T-cell (primary cell): Measurements from ENCODE around the gene RFNG. TPM values are rescaled to one million over a fixed set of nuclear protein-coding genes. Genes with fewer than 3 reads are reported as not detected.

ENCODE experiments used
- ATAC-seq, 4 experiments: fragments of 200-7000 bp in 3 of 4; fragments of 150-1000 bp in 1 of 4; cut with Tn5 transposase; replicated peaks in 1 of 4; 1 replicate in 3 of 4; 2 replicates in 1 of 4; pipeline ENCODE4 v1.10.0; 2021; ENCODE audit warnings: moderate library complexity in 3 of 4, mild to moderate bottlenecking in 2 of 4, moderate number of reproducible peaks in 1 of 4
- CTCF ChIA-PET, 2 donors: fragments of 300-600 bp; sonication (Branson Sonifier 250); formaldehyde crosslinking; loops; one replicate each; lab custom pipeline; 2022; ENCODE audit warnings: antibody characterized with exemption in 2 of 2; lab: Charles Lee
- POLR2A ChIA-PET, 2 donors: fragments of 300-600 bp; sonication (Branson Sonifier 250); formaldehyde crosslinking; loops; one replicate each; lab custom pipeline; 2022; ENCODE audit warnings: antibody characterized with exemption in 2 of 2; lab: Charles Lee
- DNase-seq, 35 experiments: peaks; one replicate each; pipeline versions ENCODE4 v3.0.0 to v3.0.0-alpha.2; 2013 to 2023
- H3K27ac ChIP-seq: one replicate; pipeline ENCODE4 v1.5.1; 2013; ENCODE audit warnings: low read length
- H3K27me3 ChIP-seq, 2 experiments: replicated peaks in 1 of 2; 1 replicate in 1 of 2; 2 replicates in 1 of 2; pipeline versions ENCODE4 v1.6.1 to v1.7.0; 2013; ENCODE audit warnings: low read length in 1 of 2, mixed read lengths in 1 of 2; ENCODE audit not compliant: control insufficient read depth in 2 of 2, insufficient read depth in 2 of 2; ENCODE audit errors: extremely low read depth in 1 of 2
- H3K36me3 ChIP-seq, 2 donors: 1 replicate in 1 of 2; 2 replicates in 1 of 2; pipeline versions ENCODE4 v1.6.1 to v1.7.0; 2013; ENCODE audit warnings: low read length in 1 of 2; ENCODE audit not compliant: control insufficient read depth in 2 of 2, insufficient read depth in 1 of 2; ENCODE audit errors: extremely low read depth in 1 of 2
- H3K4me1 ChIP-seq, 2 experiments: 1 replicate in 1 of 2; 2 replicates in 1 of 2; pipeline versions ENCODE4 v1.6.1 to v1.7.0; 2013; ENCODE audit warnings: low read length in 2 of 2, mixed read lengths in 1 of 2; ENCODE audit not compliant: insufficient read depth in 2 of 2, control insufficient read depth in 1 of 2; ENCODE audit errors: extremely low read depth in 1 of 2
- H3K4me3 ChIP-seq, 2 donors: 1 replicate in 1 of 2; 2 replicates in 1 of 2; pipeline versions ENCODE4 v1.5.1 to v1.7.0; 2013; ENCODE audit warnings: mild to moderate bottlenecking in 2 of 2, low read length in 1 of 2, moderate library complexity in 1 of 2; ENCODE audit not compliant: control insufficient read depth in 1 of 2; ENCODE audit errors: extremely low read depth in 1 of 2
- H3K9me3 ChIP-seq: 2 replicates; pipeline ENCODE4 v1.7.0; 2013
- H3K27ac Mint-ChIP-seq, 2 donors: one replicate each; pipeline ENCODE4 v1.8.0; 2020 to 2021; ENCODE audit warnings: mild to moderate bottlenecking in 2 of 2, mixed read lengths in 2 of 2
- H3K27me3 Mint-ChIP-seq, 2 donors: one replicate each; pipeline ENCODE4 v1.8.0; 2021 to 2022; ENCODE audit warnings: mixed read lengths in 2 of 2
- H3K36me3 Mint-ChIP-seq: one replicate; pipeline ENCODE4 v1.8.0; 2021; ENCODE audit warnings: mixed read lengths
- H3K4me1 Mint-ChIP-seq, 3 donors: one replicate each; pipeline ENCODE4 v1.8.0; 2020 to 2022; ENCODE audit warnings: mixed read lengths in 3 of 3, mild to moderate bottlenecking in 1 of 3
- H3K4me3 Mint-ChIP-seq, 3 donors: one replicate each; pipeline ENCODE4 v1.8.0; 2020 to 2022; ENCODE audit warnings: mild to moderate bottlenecking in 3 of 3, mixed read lengths in 3 of 3, moderate library complexity in 3 of 3
- H3K9me3 Mint-ChIP-seq, 3 donors: one replicate each; pipeline ENCODE4 v1.8.0; 2020 to 2022; ENCODE audit warnings: mixed read lengths in 3 of 3
- WGBS: methylation state at CpG from one replicate; pipeline ENCODE4 v1.1.5; 2013; ENCODE audit warnings: missing lambda C conversion rate; ENCODE audit not compliant: insufficient coverage; 5-methylcytosine and 5-hydroxymethylcytosine counted together
- total RNA-seq, 35 experiments: library from RNA in 6 of 35; stranded (reverse) in 6 of 35; fragments of 120-200 nt in 1 of 35; gene quantifications; one replicate each; pipeline versions ENCODE4 v1.2.1 to v1.2.4 and lab custom pipeline; 2013 to 2026

RFNG gene
- 10 to 100 TPM; 31.5 to 38.6 (median 35.2) TPM for total RNA-seq
- 21.1 TPM for total RNA-seq (2013)
- total RNA-seq (lab: John Stamatoyannopoulos, UW), result 7.1 to 46.3 (median 27.8) reads per million in 29 experiments

DNA sequence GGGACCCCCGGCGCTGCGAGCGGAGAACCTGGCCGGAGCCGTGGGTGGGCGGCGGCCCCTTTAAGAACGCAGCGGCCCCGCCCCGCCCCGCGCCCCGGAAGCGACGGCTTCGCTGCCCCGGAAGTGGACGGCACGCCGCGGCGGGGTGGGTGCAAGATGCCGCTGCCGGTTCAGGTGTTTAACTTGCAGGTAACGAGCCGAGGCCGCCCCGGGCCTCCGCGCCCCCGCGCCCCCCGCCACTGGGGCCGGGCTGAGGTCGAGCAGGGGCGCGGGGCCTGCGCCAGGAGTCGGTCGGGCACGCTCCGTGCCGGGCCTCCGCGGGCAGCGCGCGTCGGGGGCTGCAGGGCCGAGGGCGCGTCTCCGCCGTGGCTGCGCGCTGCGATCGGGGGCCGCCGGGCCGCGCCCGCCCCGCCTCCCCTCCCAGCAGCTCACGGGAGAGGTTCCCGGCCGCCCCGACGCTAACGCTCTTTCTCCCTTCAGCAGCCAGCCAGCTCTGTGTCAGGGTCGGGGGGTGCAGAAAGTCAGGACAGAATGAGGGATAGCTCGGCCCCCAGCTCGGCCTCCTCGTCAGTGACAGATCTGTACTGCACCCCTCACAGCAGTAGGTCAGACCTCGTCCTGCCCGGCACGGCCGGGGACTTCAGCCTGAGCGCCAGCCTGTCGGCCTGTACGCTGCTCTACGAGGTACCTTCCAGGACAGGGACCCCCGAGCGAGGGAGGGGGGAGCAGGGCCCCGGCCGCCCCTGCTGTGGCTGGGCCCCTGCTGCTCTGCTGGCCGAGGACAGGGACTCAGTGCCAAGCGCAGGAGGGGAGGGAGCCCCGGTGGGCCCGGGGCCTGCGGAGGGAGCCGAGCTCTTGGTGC lies at the start of gene RFNG, which contains the start of gene GPS1:
Gene RFNG, minus strand, starts transcription at position 36 of the 862 bp plus-strand sequence. CDS start 45 bp downstream, outside the sequence.
Gene GPS1, plus strand, starts transcription at position 123 of the 862 bp plus-strand sequence. Its CDS starts 34 bp downstream, at position 157.
- DNase-seq (peak; percentile 59 to 87 (median 78)), ATAC-seq (peak; percentile 91 to 95 (median 92))
- ChIA-PET POLR2A (interaction anchor here in 1 of 2 donors (0.5 kb wide), 1 partner anchor 55 kb away, joined by 4 read pairs; no protein-coding TSS in a partner anchor), CTCF (no interaction called here)
- Mint-ChIP-seq H3K27ac (peak within 1 kb of the TSS; percentile 85 to 88), H3K36me3 (peaks cover 7% of the 10 kb centered on the region), H3K27me3 (no peaks in the 10 kb centered on the region), H3K9me3 (no peaks in the 10 kb centered on the region), H3K4me1 (peaks cover 5 to 26% (median 18%) of the 10 kb centered on the region in 3 donors), H3K4me3 (peak within 1 kb of the TSS; percentile 82 to 87 (median 86))
- Histone ChIP-seq H3K4me3 (peak within 1 kb of the TSS; percentile 75 to 81), H3K4me1 (peaks cover 9 to 45% of the 10 kb centered on the region in 2 experiments), H3K36me3 (peaks cover 6 to 38% of the 10 kb centered on the region in 2 donors), H3K9me3 (no peaks in the 10 kb centered on the region), H3K27me3 (no peaks in the 10 kb centered on the region), H3K27ac (no peak within 1 kb of the TSS)
- under 1% methylated on average over 86 of the region's 94 CpGs for WGBS

DNA sequence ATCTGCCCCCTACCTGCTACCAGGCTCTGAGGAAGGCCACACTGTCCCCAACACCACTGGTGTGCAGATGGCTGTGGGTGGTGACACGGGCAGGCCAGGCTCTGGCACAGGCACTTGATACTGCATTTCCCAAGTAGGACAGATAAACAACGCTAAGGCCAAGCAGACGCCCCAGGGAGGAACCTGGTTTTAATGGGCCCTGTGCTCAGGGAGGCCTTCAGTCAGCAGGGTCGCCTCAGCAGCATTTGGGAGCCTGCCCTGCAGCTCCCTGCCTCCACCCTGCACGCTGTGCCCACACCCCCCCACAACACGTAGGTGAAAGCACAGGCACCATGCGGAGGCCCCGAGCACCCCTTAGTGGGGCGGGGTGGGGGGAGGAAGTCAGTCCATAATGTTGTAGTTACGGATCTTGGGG lies 49.7 kb upstream of the RFNG start:
- no peaks in the 10 kb centered on the region for H3K36me3 Mint-ChIP-seq
- DNase-seq (no peak), ATAC-seq (no peak)
- H3K9me3 Mint-ChIP-seq, result no peaks in the 10 kb centered on the region
- Histone ChIP-seq H3K27me3 (no peaks in the 10 kb centered on the region), H3K4me1 (peaks cover 18 to 37% of the 10 kb centered on the region in 2 experiments), H3K27ac (no peak overlapping the region), H3K36me3 (peaks cover 0 to 11% of the 10 kb centered on the region in 2 donors), H3K4me3 (no peak overlapping the region), H3K9me3 (no peaks in the 10 kb centered on the region)
- no peak overlapping the region for H3K27ac Mint-ChIP-seq
- POLR2A ChIA-PET, result no interaction called here
- peaks cover 18 to 23% (median 20%) of the 10 kb centered on the region in 3 donors for H3K4me1 Mint-ChIP-seq
- CTCF ChIA-PET, result interaction anchor here in 1 of 2 donors (0.5 to 0.6 kb wide), 2 partner anchors 23 to 394 kb away, joined by 4 read pairs; no protein-coding TSS in a partner anchor
- 93% methylated on average over 2 of the region's 10 CpGs for WGBS
- H3K27me3 Mint-ChIP-seq, result no peaks in the 10 kb centered on the region
- H3K4me3 Mint-ChIP-seq, result no peak overlapping the region

DNA sequence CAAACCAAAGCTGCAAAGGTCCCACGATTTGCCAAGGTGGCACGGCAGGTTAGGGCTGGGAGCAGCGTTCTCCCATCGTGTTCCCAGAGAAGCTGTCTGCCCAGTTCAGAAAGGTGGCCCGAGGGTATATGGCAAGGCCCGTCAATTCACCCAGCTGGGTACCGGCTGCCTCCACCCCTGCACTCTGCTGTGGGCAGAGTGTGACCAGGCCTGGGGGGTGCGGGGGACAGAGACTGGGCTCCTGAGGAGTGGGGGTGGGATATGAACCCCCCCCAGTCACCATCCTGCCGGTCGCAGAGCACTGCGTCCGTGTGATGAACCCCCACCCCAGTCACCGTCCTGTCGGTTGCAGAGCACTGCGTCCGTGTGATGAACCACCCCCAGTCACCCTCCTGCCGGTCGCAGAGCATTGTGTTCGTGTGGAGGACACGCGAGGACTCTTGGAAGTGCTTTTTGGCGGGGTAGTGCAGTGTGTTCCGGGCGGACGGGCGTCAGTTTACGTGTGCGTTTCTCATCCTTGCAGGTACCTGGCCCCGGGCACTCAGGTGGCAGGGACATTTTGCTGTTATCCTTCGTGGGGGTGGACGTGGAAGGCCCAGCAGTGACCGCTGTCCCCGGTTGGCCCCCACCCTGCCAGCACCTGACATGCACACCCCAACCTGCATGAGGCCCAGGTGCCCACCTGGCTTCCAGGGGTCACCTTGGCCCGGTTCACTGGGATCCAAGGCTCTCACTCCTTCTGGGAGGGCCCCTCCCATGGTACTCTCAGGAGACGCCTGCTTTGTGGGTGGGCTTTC lies 49.1 kb upstream of the RFNG start:
- POLR2A ChIA-PET, result interaction anchor here in 1 of 2 donors (0.8 kb wide), 1 partner anchor 21 kb away, joined by 3 read pairs; no protein-coding TSS in a partner anchor

DNA sequence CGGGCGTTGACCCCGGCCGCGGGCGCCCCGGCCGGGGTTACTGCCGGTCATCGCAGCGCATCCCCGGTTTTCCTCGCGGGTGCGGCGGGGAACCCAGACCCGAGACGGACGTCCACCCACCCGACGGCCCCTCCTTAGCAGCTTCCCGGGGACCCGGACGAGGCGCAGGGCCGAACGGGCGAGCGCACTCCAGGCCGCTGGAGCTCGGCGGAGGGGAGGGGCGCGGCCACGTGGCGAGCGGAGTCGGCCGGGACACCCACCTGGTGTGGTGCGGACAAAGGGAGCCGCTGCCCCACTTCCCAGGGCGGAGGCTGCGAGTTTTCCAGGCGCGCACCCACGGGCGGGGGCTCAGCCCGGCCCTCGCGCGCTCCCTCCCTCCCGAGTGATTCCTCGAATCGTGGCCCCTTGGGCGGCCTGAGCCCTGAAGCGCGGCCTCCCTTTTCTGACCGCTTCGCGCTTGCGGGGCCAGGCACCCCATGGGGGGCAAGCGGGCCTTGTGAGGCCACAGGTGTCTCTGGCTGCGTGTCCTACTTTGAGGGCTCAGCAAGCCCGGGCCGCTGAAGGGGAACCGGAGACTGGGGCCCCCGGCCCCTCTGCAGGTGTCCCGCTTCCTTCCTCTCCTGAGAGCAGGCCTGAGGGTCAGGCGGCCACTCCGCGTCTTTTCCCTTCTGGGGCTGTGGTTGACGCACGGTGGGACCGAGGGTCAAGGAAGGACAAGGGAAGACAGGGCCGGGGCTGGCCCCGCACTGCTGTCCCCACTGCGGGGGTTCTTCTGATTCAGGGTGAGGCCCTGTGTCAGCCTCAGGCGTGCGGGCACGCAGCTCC lies 47.5 kb upstream of the RFNG start:
- POLR2A ChIA-PET, result no interaction called here
- Mint-ChIP-seq H3K36me3 (no peaks in the 10 kb centered on the region), H3K4me1 (peaks cover 6 to 13% (median 10%) of the 10 kb centered on the region in 3 donors), H3K27ac (peak overlapping the region; percentile 36 to 79), H3K4me3 (peak overlapping the region; percentile 69 to 79 (median 71)), H3K9me3 (no peaks in the 10 kb centered on the region), H3K27me3 (no peaks in the 10 kb centered on the region)
- ATAC-seq (peak in 2 of 4 experiments; percentile 2 to 3), DNase-seq (peak in 2 of 35 experiments; percentile 36 to 38)
- Histone ChIP-seq H3K9me3 (no peaks in the 10 kb centered on the region), H3K4me1 (peaks cover 10 to 28% of the 10 kb centered on the region in 2 experiments), H3K27ac (peak overlapping the region; percentile 81), H3K36me3 (peaks cover 15 to 17% of the 10 kb centered on the region in 2 donors), H3K4me3 (peak overlapping the region; percentile 47 to 51), H3K27me3 (no peaks in the 10 kb centered on the region)
- 9% methylated on average over 75 of the region's 80 CpGs for WGBS
- CTCF ChIA-PET, result interaction anchor here in 1 of 2 donors (0.7 to 1.3 kb wide), 2 partner anchors 27 to 62 kb away, joined by 3 to 4 read pairs; partner anchors contain the start of gene DCXR

More for the DNA sequence above, 49.1 kb upstream of the RFNG start:
- H3K27ac Mint-ChIP-seq, result no peak overlapping the region
- Histone ChIP-seq H3K27me3 (no peaks in the 10 kb centered on the region), H3K4me3 (no peak overlapping the region), H3K4me1 (peaks cover 13 to 36% of the 10 kb centered on the region in 2 experiments), H3K27ac (no peak overlapping the region), H3K9me3 (no peaks in the 10 kb centered on the region), H3K36me3 (peaks cover 4 to 16% of the 10 kb centered on the region in 2 donors)
- peak overlapping the region; percentile 69 to 79 (median 71) for H3K4me3 Mint-ChIP-seq
- no peak for ATAC-seq
- peaks cover 14 to 22% (median 17%) of the 10 kb centered on the region in 3 donors for H3K4me1 Mint-ChIP-seq
- no peaks in the 10 kb centered on the region for H3K27me3 Mint-ChIP-seq
- DNase-seq, result no peak
- WGBS, result 94% methylated on average over 30 of the region's 35 CpGs
- CTCF ChIA-PET, result no interaction called here
- H3K36me3 Mint-ChIP-seq, result no peaks in the 10 kb centered on the region
- H3K9me3 Mint-ChIP-seq, result no peaks in the 10 kb centered on the region

DNA sequence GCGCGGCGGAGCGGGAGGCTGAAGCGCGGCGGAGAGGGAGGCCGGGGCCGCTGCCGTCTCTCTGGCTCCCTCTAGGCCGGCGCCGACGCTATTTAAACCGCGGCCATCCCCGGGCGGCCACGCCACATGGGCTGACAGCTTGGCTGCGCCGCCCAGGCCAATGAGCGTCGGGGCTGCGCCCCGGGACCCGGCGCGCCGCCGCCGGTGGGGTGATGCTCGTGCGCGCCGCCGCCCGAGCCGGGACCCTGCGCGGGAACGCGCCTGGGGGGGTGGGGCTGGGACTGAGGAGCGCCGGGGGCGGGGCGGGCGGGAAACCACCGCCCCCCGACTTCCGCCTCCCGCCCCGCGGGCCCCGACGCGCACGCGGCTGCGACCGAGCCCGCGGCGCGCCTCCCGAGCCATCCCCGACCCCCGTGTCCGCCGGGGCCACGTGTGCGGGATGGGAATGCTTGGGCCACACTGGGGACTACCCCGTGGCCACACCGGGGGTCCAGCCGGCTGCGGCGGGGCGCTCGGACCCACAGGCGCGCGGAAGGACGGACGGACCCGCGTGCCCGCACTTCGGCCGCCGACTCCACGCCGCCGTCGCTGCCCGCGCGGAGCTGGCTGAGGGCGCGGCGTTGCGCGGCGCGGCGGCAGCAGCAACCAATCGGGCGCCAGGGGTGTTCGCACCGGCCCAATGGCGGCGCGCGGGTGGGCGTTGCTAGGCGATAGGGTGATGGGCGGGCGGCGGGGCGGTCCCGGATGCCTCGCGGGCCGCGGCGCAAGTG lies 46.7 kb upstream of the RFNG start, which contains the start of gene FASN:
Gene FASN, minus strand, starts transcription at position 68 of the 770 bp plus-strand sequence. CDS start 1,791 bp downstream, outside the sequence.
- CTCF ChIA-PET, result interaction anchor here in 1 of 2 donors (0.7 to 1.3 kb wide), 4 partner anchors 28 to 72 kb away, joined by 3 to 4 read pairs (median 4); partner anchors contain the start of gene DCXR
- peaks cover under 1% of the 10 kb centered on the region for H3K36me3 Mint-ChIP-seq
- peak; percentile 78 to 95 (median 87) for DNase-seq

More for the DNA sequence above, 46.7 kb upstream of the RFNG start, which contains the start of gene FASN:
- no peaks in the 10 kb centered on the region for H3K27me3 ChIP-seq
- peaks cover 10 to 28% of the 10 kb centered on the region in 2 experiments for H3K4me1 ChIP-seq
- WGBS, result under 1% methylated on average over 105 of the region's 124 CpGs
- POLR2A ChIA-PET, result interaction anchor here in 1 of 2 donors (0.6 kb wide), 1 partner anchor 1950 kb away, joined by 8 read pairs; no protein-coding TSS in a partner anchor
- Mint-ChIP-seq H3K9me3 (no peaks in the 10 kb centered on the region), H3K27me3 (no peaks in the 10 kb centered on the region), H3K4me1 (peaks cover 4 to 13% (median 10%) of the 10 kb centered on the region in 3 donors), H3K27ac (no peak within 1 kb of the TSS), H3K4me3 (peak within 1 kb of the TSS; percentile 58 to 71 (median 64))
- peak within 1 kb of the TSS; percentile 47 to 57 for H3K4me3 ChIP-seq
- peak within 1 kb of the TSS; percentile 81 for H3K27ac ChIP-seq
- ATAC-seq, result peak; percentile 82 to 87 (median 85)
- H3K9me3 ChIP-seq, result no peaks in the 10 kb centered on the region
- peaks cover 18 to 22% of the 10 kb centered on the region in 2 donors for H3K36me3 ChIP-seq
